GM18861 (cell line): ENCODE measurements around the gene ERVH48-1.
"Not testable (repeated sequence)": the region's sequence is repeated elsewhere in the genome, so short reads cannot be mapped to it uniquely, and the experiment has no call there.

Source experiments
- ATAC-seq: cut with Tn5 transposase; IDR thresholded peaks from one replicate; pipeline ENCODE4 v1.9.1; 2021; ENCODE audit not compliant: unreplicated experiment

The ERVH48-1 gene

DNA sequence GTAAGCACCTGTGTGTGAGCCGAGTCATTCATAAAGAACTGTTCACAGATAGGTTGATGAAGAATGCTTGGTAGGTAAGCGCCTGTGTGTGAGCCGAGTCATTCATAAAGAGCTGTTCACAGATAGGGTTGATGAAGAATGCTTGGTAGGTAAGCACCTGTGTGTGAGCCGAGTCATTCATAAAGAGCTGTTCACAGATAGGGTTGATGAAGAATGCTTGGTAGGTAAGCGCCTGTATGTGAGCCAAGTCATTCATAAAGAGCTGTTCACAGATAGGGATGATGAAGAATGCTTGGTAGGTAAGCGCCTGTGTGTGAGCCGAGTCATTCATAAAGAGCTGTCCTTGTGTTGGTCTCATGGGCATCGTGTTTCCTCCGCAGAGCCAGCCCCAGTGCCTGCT, 16.9 kb downstream of the ERVH48-1 start:
- ATAC-seq: not testable (repeated sequence)

DNA sequence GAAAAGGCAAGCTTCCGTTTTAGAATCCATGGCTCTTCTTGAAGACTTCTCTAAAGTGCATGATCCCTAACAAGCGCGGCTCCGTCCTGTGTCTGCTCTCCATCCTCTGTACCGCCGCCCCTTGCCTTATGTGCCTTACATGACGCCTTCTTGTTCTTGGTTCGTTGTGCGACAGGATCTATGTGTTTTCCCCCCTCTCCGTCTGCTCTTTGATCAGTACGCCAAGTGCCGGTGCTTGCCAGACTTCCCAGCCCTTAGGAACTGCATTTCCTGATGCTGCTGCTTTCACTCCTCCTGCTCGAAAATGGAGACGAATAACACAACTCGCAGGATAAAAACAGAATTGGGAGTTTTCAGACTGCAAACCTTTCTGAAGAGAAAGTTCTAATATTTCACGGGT, 19.2 kb downstream of the ERVH48-1 start:
- no peak for ATAC-seq

DNA sequence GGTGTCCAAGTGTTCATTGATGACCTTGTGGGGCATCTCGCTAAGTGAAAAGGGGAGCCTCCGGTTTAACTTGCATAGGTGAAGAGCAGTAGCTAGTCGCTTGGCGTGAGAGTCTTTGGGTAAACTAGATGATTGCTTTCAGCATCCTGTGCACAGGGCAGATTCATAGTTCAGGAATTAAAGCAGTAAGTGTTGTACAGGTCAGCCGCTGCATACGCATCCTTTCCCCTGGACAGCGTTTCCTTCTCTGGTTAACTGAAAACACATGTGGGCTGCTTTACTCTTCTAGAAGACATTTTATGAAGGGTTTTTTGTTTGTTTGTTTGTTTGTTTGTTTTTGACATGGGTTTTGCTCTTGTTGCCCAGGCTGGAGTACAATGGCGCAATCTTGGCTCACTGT, 20.2 kb downstream of the ERVH48-1 start:
- ATAC-seq: no peak

DNA sequence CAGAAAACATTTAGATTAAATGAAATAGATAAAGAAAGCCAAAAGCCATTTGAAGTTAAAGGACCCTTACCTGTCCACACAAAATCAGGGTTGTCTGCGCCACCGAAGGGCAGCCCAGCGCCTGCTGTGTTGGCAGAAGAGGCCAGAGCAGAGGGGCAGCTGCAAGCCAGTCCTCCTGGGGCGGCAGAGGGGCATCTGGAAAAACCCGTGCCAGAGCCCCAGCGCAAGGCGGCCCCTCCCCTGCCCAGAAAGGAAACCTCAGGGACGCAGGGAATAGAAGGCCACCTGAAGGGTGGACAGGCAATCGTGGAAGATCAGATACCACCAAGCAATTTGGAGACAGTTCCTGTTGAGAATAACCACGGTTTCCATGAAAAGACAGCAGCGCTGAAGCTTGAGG, 21.6 kb downstream of the ERVH48-1 start:
- no peak for ATAC-seq

DNA sequence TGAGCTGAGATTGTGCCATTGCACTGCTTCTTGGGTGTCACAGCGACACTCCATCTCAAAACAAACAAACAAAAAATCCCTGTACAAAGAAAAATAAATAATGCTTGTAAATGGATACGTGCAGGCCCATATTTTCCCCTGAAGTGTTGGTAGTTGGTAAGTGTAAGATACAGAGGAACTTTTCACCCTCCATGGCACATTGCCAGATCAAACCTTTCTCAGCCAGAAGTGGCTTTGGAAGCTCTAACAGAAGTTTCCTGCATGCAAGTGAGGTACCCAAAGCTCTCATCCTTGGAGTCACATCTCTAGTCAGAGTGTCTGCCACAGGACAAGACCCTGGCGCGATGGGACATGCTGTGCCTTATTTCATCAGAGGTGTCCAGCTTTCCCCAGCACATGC, 25.0 kb downstream of the ERVH48-1 start:
- ATAC-seq: no peak

DNA sequence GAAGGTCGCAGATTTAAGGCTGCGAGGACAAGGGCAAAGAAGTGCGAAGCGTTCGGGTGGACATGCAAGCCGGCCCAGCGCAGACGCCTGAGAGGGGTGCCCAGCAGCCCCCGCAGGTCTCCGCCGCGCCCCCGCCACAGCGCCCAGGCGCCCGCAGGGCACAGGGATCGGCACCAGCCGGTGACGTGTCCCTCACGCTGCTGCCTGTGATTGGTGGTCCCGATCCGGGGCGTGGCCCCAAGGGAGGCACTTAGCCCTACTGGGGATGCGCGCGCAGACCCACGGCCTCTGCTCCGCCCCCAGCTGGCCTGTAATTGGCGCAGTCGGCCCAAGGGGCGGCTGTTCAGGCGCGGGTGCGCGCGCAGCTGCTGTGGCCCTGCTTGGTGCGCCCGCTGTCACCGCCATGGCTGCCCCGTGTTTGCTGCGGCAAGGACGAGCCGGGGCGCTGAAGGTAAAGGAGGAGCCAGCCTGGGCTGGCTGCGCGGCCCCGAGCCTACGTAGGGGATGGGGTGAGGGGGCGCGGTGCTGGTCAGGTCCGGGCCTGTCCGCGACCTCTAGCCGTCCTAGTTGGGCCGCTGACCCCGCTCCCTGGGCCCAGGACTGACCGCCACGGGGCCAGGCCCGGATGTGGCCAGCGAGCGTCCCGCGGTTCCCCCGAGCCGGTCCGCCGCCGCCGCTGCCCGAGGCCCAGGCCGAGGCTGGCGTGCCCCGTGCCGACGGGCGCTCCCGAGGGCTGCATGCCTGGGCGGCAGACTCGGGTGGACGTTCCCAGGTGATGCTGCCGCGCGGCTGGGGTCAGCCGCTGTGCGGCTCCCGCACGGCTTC, 32.3 kb downstream of the ERVH48-1 start, which contains the start of gene NDUFV3:
NDUFV3 (plus strand) TSS at position 379 of the 825 bp plus-strand sequence; CDS start at position 404, 25 bp downstream.
- ATAC-seq: peak; percentile 87

DNA sequence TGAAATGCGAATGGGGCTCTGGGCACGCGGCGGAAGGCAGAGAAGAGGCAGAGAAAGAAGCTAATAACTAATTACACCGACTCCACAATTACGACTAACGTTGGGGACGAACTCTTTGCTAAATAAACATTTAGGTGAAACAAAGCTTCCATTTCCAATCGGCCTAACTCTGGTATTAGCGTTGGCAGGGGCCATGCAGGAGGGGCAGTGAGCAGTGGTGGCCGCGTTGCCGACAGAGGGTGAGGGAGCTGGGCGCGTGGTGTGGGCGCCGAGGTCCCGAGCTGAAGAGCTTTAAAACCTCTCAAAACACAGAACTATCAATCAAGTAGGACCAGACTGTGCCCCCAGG, 32.9 kb downstream of the ERVH48-1 start:
- ATAC-seq: no peak

DNA sequence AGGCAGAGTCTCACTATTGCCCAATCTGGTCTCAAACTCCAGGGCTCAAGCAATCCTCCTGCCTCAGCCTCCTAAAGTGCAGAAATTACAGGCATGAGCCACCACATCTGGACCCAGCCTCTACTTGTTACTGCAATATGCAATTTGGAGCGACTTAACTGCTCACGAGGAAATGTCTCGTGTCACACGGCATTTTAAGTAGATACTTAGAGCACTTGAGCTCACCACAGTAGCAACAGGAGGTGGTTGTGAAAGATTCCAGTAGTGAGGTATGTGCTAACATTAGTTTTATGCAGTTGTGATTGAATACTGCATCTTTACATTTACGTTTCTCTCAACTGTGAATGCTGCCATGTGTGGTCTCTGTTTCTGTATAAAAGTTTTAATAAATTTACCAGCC, 38.1 kb downstream of the ERVH48-1 start:
- ATAC-seq: no peak

DNA sequence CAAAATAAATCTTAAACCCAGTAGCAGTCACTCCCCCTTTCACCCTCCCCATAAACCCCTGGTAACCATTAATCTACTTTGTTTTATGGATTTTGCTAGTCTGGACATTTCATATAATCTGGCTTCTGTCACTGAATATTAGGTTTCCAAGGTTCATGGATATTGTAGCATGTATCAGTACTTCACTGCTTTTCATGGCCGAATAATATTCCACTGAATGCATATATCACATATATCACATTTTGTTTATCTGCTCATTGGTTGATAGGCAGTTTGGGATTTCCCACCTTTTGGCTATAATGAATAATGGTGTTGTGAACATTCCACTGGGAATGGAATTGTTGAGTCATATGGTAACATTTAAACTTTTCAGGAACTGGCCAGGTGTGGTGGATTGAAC, 41.5 kb downstream of the ERVH48-1 start:
- no peak for ATAC-seq

DNA sequence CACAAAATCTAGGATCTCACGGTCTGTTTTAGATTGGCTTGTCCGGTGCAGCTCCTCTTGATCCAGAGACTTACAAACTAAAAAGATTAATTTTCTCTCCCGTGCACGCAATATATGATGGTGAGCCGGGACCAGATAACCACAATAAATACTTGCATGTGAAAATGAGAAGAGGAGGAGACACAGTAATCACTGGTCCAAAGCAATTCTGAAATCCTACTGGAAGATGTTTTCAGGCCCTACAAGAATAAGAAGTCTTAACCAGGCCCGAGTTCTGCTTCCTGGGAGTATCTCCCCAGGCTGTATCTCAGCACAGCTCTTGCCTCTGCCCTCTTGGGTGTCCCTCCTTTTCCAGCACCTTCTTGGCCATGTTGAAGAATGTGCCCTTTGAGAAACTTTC, 45.1 kb downstream of the ERVH48-1 start:
- no peak for ATAC-seq

DNA sequence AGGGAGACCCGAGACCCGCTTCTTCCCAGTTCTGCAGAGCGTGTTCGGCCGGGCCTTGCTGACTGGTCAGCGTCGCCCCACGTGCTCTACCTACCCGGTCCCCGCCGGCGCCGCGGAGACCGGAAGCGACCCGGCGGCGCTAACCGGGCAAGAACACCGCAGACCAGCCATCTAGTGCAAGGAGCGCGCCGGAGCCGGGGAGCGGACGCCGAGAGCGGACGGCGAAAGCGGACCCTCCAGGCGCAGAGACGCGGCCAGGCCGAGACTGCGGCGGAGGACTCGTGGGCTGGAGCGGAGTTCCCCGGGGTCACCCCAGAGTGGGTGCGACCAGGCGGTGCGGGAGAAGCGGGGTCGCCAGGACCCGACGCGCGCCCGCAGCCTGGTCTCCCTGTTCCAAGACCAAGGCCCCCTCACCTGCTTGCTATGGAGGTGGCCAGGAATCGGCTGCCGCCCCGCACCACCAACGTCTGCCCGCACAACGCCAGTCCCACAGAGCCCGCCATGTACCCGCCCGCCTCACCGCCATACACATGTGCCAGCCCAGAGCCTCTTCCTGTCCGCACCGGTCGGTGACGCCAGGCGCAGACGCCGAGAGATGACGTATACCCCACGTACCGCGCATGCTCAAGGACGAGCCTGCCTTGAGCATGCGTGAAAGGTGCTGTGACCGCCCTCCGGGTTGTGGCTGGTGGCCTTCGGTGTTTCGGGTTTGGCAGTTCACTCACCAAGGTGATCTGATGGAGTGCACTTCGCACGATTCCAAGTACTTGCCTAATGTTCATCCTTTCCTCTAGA, 46.2 kb downstream of the ERVH48-1 start, which contains the start of gene WDR4:
WDR4 (minus strand) TSS at position 547 of the 795 bp plus-strand sequence; CDS start at position 503, 44 bp downstream.
- peak; percentile 78 for ATAC-seq

DNA sequence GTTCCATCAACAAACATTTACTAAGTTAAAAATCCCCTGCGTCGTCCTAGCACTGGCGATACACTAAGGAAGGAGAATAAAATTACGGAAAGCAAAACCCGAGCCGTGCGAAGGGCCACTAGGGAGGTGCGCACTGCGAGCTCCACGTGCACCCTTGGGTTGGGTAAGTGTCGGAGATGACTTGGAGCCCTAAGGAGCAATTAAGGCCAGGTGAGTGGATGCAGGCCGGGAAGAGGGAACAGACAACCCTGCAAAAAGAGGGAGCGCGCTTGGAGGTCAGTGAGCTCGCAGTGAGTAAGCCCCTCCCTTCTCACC, 46.8 kb downstream of the ERVH48-1 start:
- peak; percentile 18 for ATAC-seq

DNA sequence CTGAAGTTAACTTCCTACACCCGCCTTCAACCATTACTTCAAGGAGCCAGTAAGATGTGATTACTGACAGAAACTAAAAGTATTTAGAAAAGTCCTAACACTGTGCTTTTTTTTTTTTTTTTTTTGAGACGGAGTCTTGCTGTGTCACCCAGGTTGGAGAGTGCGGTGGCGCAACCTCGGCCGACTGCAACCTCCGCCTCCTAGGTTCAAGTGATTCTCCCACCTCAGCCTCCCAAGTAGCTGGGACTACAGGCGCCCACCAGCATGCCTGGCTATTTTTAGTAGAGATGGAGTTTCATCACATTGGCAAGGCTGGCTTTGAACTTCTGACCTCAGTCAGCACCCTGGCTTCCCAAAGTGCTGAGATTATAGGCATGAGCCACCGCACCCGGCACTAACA, 49.6 kb downstream of the ERVH48-1 start:
- ATAC-seq: not testable (repeated sequence)

DNA sequence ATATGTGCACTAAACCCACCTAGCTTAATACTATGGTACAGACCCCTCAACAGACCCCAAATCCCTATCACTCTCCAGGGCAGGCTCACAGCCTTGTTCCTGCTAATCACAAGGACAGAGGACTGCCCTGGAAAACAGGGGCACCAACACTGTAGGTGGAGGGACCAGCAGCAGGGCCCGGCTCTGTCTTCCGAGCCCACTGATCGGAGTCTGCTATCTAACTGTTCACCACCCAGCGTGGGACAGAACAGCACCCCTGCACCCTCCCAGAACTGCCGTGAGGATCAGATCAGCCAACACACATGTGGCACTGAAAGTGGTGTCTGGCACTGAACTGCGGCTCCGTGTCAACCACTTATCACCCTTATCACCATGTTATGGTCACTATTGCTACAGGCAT, 52.3 kb downstream of the ERVH48-1 start:
- no peak for ATAC-seq

DNA sequence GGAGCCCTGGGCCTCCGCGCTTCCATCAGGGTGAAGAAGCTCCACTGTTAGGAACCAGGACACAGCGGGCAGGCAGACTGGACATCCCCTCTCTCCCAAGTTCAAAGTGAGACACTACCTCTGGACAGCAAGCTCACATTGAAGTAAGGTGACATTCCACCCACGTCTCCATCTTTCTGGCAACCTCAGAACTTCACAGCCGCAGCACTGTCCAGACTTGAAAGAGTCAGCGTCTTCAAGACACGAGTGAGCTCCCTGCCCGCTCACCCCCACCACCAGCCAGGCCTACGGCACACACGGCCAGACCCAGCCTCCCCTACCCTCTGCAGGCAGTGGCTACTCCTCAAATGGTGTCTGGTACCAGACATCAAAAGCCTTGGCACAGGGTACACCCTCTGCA, 57.2 kb downstream of the ERVH48-1 start:
- no peak for ATAC-seq
